Stimulated activated naive CD4-positive, alpha-beta T cell treated with Interleukin-2 at 50 U/mL for 16 hours (primary cell): Measurements from ENCODE around the gene KCNQ4.

Experiments used
- DNase-seq: peaks from one replicate; lab custom pipeline; 2025; lab: John Stamatoyannopoulos, UW

KCNQ4 gene

DNA sequence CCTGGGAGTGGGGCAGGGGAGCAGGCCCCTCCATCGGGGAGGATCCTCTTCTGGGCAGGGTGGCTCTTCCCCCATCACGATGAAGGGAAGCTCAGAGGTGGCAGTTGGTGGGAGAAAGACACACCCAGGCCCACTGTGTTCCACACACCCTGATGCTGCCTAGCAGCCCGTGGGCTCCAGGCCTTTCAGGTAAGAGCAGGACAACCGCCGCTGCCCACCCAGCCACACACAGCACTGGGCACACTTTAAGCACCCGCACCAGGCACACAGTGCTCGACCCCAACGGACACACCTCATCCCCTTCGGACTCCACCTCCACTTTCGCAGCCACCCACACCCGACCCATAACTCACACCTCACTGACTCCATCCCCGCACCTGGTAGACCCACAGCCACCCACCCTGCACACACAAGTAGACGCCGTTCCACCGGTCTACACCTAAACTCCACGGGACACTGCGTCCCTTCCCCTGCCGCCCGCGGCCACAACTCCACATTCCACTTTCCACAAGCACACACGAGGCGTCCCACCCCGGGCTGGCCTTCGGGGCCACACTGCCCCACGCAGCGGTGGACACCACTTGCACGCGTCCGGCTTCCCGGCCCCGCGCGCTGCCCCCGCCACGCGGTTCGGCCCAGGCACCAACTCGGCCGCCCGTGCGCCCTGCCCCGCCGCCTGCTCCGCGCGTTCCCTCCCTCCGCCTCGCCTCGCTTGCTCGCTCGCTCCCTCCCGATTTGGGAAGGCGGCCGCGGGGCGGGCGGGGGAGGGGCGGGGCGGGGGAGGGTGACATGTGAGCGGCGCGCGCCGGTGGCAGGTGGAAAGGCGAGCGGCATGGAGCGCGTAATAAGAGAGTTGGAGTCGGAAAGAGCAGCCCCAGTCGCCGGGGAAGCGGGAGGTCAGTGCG lies at the start of gene KCNQ4:
Gene KCNQ4 (plus strand): TSS at position 787 of the 905 bp plus-strand sequence. CDS start 307 bp downstream, outside the sequence.
- DNase-seq = no peak

- DNase-seq = no peak
Measured at GRCh38 chr1:40734882-40735628, 48.5 kb upstream of the KCNQ4 start.

GRCh38 chr1:40736085-40736531 lies 47.5 kb upstream of the KCNQ4 start:
- DNase-seq = no peak

- no peak for DNase-seq
Measured at GRCh38 chr1:40738831-40739230, 44.8 kb upstream of the KCNQ4 start.

DNA sequence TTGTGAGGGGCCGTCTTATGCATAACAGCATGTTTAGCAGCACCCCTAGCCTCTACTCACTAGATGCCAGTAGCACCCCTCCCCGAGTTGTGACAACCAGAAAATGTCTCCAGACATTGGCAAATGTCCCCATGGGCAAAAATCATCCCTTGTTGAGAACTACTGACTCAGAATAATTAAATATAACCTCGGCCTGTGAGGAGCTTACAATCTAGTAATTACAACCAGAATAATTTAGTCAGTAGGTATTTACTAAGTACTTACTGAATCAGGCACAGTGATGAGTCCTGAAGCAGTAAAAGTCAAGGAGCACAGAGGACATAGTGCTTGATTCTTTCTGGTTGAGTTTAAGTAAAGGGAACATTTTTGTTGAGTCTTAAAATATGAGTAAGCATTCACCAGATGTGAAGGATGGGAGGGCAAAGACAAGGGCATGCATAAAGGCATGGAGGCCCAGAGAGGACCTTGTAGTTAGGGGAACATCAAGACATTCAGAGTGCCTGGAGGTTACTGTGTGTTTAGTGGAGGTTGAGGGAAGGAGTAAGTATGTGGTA lies 44.1 kb upstream of the KCNQ4 start:
- no peak for DNase-seq

DNA sequence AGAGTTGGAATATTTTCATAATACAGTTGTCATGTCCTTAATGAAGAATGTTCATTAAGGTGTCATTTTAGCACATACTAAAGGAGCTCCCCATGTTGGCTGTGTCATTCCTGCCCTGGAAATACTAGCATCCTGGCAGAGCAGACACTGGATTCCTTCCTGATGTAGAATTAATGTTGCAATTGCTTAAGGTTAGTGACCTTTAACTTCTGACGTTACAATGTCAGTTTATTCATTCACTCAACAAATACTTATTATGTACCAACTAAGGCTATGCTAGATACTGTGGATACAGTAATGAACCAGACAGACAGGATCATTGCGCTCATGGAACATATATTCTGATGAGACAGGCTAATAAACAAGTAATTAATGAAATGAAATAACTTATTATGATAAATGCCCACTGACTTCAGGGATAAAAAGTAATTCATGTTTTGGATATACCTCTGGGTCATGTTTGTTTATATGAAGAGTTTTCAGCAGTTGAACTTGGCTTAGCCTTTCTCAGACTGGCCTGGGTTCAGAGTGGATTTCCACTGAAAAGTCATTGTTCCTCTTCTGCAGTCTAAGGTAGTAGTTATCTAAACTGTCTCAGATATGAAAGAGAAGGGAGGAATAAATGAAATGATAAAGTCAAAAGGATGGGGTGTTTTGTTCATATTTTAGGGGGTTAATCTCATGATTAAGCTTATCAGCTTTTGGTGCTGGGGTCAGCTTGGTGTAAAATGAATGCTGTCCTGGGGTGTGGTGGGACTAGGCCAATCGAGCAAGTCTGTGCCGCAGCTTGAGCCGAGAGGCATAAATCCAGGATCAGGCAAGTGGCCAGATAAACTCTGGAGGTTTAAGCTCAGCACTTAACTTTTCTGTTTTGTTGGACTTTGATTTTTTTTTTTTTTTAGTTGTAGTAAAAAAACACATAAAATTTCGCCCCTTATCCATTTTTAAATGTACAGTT lies 43.3 kb upstream of the KCNQ4 start:
- DNase-seq = no peak

DNA sequence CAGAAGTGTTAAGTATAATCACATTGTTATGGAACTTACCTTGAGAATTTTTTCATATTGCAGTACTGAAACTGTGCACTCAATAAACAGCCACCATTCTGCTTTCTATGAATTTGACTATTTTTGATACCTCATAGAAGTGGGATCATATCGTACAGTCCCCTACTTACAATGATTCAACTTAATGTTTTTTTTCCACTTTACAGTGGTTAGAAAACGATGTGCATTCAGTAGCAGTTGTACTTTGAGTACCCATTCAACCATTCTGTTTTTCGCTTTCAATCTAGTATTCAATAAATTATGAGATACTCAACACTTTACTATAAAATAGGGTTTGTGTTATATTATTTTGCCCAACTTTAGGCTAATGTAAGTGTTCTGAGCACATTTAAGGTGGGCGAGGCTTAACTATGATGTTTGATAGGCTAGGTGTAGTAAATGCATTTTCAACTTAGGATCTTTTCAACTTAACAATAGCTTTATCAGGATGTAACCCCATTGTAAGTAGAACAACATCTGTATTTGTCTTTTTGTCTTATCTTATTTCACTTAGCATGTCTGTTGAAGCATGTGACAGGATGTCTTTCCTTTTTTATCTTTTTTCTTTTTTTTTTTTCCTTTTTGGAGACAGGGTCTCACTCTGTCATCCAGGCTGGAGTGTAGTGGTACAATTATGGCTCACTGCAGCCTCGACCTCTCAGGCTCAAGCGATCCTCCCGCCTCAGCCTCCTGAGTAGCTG lies 42.4 kb upstream of the KCNQ4 start:
- DNase-seq = no peak

DNA sequence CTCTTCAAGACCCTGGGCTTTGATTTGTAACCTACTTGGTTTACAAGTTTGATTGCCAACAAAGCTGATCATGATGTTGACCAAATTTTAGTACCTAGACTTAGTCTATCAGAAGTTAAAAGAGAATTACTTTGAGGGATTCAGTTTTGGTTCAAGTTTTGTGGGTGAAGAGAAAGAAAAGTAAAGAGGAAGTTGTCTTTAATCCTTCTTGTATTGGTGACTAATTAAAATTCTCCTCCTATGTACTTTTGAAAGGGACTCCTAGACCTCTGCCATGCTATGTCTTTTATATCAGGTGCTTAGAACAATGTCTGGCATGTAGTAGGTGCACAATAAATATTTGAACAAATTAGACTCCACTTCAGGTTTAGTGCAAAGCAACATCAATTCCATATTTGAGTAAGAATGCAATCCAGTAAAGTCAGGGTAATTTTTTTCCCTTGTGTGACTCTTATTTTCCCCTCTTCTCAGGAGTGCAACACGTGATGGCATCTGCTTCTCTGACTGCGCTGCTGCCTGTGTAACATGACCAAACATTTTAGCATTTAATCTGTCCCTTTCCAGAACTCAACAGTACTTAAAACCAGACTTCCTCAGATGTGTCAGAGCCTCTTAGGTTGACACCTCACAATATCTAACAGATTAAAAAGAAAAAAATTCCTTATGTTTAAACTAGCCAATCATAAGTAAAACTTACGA lies 41.1 kb upstream of the KCNQ4 start:
- no peak for DNase-seq

- no peak for DNase-seq
Measured at GRCh38 chr1:40743452-40743851, 40.1 kb upstream of the KCNQ4 start.

- DNase-seq = no peak
Measured at GRCh38 chr1:40743860-40744259, 39.7 kb upstream of the KCNQ4 start.

DNA sequence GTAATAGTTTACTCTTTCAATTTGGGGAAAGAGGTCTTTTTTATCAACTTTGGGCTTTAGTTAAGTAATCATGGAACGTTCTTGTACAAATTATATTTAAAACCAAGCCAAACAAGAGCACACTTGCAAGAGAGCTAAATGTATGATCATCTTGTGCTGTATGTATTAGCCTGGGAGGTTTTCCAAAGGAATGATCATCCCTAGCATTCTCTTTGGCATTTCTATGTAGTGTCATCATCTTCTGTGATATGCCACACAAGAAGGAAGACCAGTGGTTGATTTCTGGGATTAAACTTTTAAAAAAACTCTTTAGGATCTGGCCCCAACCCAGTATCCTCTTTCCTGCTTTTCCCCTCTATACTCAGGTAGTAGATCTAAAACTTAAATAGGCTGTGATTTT lies 38.4 kb upstream of the KCNQ4 start:
- no peak for DNase-seq

- DNase-seq = no peak
Measured at GRCh38 chr1:40746344-40747090, 37.1 kb upstream of the KCNQ4 start.

DNA sequence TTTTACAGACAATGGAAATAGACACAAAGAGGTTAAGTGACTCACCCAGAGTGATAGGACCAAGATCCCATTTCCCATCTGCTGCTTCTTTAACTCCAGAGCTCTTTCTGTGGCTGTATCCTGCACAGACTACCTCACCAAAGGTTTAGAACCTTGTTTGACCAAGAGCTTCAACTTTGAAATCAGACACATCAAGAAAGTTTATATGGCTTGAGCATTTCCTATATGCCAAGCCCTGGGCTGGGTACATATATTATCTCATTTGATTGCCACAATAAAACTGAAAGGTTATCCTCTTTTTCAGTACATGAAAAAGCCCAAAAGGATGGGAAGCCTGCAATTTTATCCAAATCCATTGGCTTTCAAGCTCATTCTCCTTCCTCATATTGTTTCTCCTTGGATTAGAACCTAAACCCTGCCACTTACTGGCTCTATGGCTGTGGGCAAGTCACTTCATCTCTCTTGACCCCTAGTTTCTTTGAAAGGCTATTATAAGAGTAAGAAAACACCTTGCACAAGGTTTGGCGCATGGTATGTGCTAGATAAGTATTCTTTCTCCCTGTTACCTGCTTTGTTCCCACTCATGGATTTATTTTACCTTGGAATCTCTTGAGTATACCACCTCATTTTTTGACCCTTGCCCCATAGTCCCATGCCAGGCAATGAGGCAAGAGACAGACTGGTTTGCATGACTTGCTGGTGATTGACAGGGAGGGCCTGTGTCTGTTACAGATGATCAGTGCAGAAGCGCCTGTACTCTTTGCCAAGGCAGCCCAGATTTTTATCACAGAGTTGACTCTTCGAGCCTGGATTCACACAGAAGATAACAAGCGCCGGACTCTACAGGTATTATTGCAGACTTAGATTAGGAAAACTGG lies 34.5 kb upstream of the KCNQ4 start:
- no peak for DNase-seq

DNA sequence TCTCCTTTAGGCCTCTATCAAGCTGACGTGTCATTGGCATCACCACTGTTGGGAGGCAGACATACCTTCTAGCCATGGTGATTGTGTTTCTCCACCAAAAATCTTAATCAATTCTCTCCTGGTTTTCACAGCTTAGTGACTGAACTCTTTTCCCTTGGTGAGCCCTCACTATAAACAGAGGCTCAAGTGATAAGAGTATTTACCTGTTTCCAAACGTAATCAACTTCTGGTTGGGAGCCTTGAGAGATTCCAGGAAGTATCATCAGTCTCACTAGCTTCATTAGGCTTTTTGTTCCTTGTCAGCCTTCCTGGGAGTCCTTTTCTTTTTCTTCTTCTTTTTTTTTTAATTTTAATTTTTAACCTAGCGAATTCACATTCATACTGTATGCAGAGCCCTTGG lies 33.8 kb upstream of the KCNQ4 start:
- DNase-seq = no peak

- DNase-seq = no peak
Measured at GRCh38 chr1:40750451-40750908, 33.1 kb upstream of the KCNQ4 start.

- DNase-seq = no peak
Measured at GRCh38 chr1:40751802-40752201, 31.8 kb upstream of the KCNQ4 start.

DNA sequence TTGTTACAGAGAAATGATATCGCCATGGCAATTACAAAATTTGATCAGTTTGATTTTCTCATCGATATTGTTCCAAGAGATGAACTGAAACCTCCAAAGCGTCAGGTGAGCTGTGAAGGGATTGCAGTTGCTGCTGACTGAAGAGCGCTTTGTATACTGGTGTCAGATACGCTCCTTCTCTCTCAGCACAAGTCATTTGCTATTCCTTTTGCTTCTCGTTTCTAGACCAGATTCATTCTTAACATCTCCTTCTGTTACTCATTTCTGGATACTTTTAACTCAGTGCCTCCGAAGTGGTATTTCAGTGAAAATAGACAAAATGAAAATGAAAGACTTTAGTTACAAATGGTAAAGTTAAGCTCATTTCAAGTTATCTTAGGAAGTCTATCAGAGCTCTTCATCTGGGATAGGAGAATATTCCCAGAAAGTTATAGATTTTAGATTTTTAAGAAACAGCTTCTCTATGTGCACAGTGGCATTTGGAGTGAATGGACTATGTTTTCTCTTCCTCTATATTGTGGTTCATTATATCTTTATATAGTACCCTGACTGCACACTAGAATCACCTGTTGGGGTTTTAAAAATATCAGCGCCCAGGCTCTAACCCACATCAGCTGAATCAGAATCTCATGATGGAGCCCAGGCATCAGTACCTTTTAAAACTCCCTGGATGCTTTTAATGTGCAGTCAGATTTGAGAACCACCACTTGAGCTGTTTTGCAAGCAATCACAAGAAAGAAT lies 30.3 kb upstream of the KCNQ4 start:
- DNase-seq = no peak

DNA sequence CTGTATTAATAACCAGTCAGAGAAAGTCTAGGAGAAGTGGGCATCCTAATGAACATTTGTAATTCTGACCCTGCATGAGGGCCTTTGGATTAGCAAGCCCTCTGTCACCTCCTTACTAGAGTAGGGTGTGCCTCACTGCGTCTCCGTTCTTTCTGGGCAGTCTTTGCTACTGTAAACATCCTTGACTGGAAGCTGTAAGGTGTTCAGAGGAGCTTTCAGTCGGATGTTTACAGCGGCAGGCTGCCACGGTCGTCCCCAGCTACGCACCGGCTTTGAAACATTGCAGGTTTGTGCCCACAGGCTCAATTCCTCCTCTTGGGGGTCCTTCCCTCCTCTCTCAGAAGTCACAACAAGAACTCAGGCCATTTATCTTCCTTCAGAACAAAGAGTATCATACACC lies 29.4 kb upstream of the KCNQ4 start:
- DNase-seq = no peak
